Endodermal cell (in vitro differentiated cells): ENCODE measurements around the gene DENND6B. TPM values are rescaled to one million over a fixed set of nuclear protein-coding genes. Genes with fewer than 3 reads are reported as not detected.

Experiments
- DNase-seq: peaks from one replicate; pipeline ENCODE4 v3.0.0-alpha.2; 2017
- H3K27ac ChIP-seq: 2 replicates; pipeline ENCODE4 v1.5.1; 2013; ENCODE audit warnings: mild to moderate bottlenecking, low read depth, low read length, moderate library complexity
- H3K27me3 ChIP-seq: 2 replicates; pipeline ENCODE4 v1.6.1; 2013; ENCODE audit warnings: mild to moderate bottlenecking, low read length, moderate library complexity; ENCODE audit not compliant: insufficient read depth, control insufficient read depth, poor library complexity, severe bottlenecking
- H3K36me3 ChIP-seq: 2 replicates; pipeline ENCODE4 v1.7.0; 2013; ENCODE audit warnings: mild to moderate bottlenecking, low read length, moderate library complexity; ENCODE audit not compliant: control insufficient read depth, insufficient read depth
- H3K4me1 ChIP-seq: one replicate; pipeline ENCODE4 v1.7.0; 2013; ENCODE audit warnings: low read length; ENCODE audit not compliant: control insufficient read depth, insufficient read depth
- H3K4me3 ChIP-seq: 2 replicates; pipeline ENCODE4 v1.5.1; 2013; ENCODE audit warnings: mild to moderate bottlenecking, low read length, moderate library complexity
- H3K9ac ChIP-seq: 2 replicates; pipeline ENCODE4 v1.6.1; 2013; ENCODE audit warnings: mild to moderate bottlenecking, low read length, moderate library complexity; ENCODE audit not compliant: poor library complexity, severe bottlenecking; ENCODE audit errors: extremely low read depth
- H3K9me3 ChIP-seq: 2 replicates; pipeline ENCODE4 v1.6.1; 2013; ENCODE audit warnings: mild to moderate bottlenecking, low read length, moderate library complexity; ENCODE audit not compliant: control insufficient read depth
- H3K27ac Mint-ChIP-seq: 2 replicates; pipeline ENCODE4 v1.8.0; 2020; ENCODE audit warnings: mixed read lengths
- H3K27me3 Mint-ChIP-seq: 2 replicates; pipeline ENCODE4 v1.8.0; 2021; ENCODE audit warnings: mild to moderate bottlenecking, mixed read lengths; ENCODE audit not compliant: insufficient read depth
- H3K36me3 Mint-ChIP-seq: 2 replicates; pipeline ENCODE4 v1.8.0; 2020; ENCODE audit warnings: low read depth, mixed read lengths
- H3K4me1 Mint-ChIP-seq: 2 replicates; pipeline ENCODE4 v1.8.0; 2020; ENCODE audit warnings: mixed read lengths
- H3K4me3 Mint-ChIP-seq: 2 replicates; pipeline ENCODE4 v1.8.0; 2020; ENCODE audit warnings: mild to moderate bottlenecking, moderate library complexity, mixed read lengths
- H3K9me3 Mint-ChIP-seq: 2 replicates; pipeline ENCODE4 v1.8.0; 2020; ENCODE audit warnings: mild to moderate bottlenecking, mixed read lengths
- WGBS, 2 experiments: methylation state at CpG; one replicate each; pipeline versions ENCODE4 v1.1.5 to v1.1.7; 2013; ENCODE audit warnings: missing lambda C conversion rate in 2 of 2, mixed read lengths in 1 of 2; ENCODE audit not compliant: insufficient coverage in 1 of 2, insufficient read length in 1 of 2; 5-methylcytosine and 5-hydroxymethylcytosine counted together
- total RNA-seq, 2 donors: library from RNA; stranded (reverse); fragmentation: NEBNext Ultra II Directional in 1 of 2; extraction: Animal tissue kit (Norgen Biotek cat#: 25700) in 1 of 2; gene quantifications; 2 replicates in 1 of 2; 3 replicates in 1 of 2; pipeline ENCODE4 v1.2.1, GENCODE V29; 2021
- TF ChIP-seq, protein P1 (sequence below): fragments of 200-600 bp; sonication (generic); conservative IDR thresholded peaks from 2 replicates; pipeline ENCODE4 v1.5.0; 2021; ENCODE audit warnings: antibody characterized with exemption, mild to moderate bottlenecking

DENND6B gene
- total RNA-seq, 2 donors from 2014 or later, result 8.3 to 14.2 TPM

DNA sequence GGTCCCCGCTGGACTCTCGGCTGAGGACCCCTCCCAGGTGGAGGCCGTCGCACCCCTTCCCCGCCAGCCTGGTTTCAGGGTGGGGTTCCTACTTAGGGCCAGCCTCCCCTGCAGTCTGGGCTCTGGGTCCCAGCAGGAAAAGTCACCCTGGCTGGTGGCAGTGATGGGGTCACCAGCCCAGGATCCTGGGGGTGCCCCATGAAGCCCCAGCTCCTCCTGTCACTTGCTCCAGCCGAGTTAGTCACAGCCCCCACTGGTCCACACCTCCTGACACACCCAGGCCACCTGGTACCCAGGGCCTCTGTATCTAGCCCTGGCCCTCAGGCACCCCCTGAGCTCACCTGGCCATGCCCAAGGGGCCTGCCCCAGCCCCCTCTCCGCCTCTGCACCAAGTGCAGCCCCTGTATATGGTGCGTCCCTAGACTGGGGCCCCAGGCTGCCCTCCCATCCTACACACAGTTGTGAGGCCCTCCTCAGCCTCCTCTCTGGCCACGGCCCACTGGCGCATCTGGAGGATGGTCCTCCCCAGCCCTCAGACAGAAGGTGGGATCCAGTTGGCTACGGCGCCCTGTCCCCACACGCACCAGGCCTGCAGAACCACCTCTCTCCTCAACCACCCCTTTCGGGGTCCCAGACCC lies 26.1 kb downstream of the DENND6B start:
- Histone ChIP-seq H3K27me3 (no peaks in the 10 kb centered on the region), H3K9me3 (no peaks in the 10 kb centered on the region), H3K9ac (no peak overlapping the region), H3K36me3 (no peaks in the 10 kb centered on the region), H3K4me3 (no peak overlapping the region), H3K27ac (no peak overlapping the region), H3K4me1 (peaks cover 3% of the 10 kb centered on the region)
- Mint-ChIP-seq H3K27ac (no peak overlapping the region), H3K36me3 (no peaks in the 10 kb centered on the region), H3K9me3 (no peaks in the 10 kb centered on the region), H3K4me3 (peak overlapping the region; percentile 45), H3K27me3 (no peaks in the 10 kb centered on the region), H3K4me1 (peaks cover 4% of the 10 kb centered on the region)
- no peak for DNase-seq
- 69 to 78% methylated on average over 10 to 14 of the region's 14 CpGs for WGBS, 2 experiments
- TF ChIP-seq, protein P1, sequence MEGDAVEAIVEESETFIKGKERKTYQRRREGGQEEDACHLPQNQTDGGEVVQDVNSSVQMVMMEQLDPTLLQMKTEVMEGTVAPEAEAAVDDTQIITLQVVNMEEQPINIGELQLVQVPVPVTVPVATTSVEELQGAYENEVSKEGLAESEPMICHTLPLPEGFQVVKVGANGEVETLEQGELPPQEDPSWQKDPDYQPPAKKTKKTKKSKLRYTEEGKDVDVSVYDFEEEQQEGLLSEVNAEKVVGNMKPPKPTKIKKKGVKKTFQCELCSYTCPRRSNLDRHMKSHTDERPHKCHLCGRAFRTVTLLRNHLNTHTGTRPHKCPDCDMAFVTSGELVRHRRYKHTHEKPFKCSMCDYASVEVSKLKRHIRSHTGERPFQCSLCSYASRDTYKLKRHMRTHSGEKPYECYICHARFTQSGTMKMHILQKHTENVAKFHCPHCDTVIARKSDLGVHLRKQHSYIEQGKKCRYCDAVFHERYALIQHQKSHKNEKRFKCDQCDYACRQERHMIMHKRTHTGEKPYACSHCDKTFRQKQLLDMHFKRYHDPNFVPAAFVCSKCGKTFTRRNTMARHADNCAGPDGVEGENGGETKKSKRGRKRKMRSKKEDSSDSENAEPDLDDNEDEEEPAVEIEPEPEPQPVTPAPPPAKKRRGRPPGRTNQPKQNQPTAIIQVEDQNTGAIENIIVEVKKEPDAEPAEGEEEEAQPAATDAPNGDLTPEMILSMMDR, result no peak

- Mint-ChIP-seq H3K4me1 (peaks cover 4% of the 10 kb centered on the region), H3K9me3 (no peaks in the 10 kb centered on the region), H3K4me3 (peak overlapping the region; percentile 49), H3K27me3 (no peaks in the 10 kb centered on the region), H3K27ac (no peak overlapping the region), H3K36me3 (no peaks in the 10 kb centered on the region)
- TF ChIP-seq, protein P1, result peak; percentile 14
- no peak overlapping the region for H3K9ac ChIP-seq
- no peak overlapping the region for H3K4me3 ChIP-seq
- H3K27me3 ChIP-seq, result no peaks in the 10 kb centered on the region
- H3K27ac ChIP-seq, result no peak overlapping the region
- WGBS, 2 experiments, result 15 to 22% methylated on average over 47 to 93 of the region's 93 CpGs
- DNase-seq, result peak; percentile 95
- H3K36me3 ChIP-seq, result no peaks in the 10 kb centered on the region
- H3K9me3 ChIP-seq, result no peaks in the 10 kb centered on the region
- peaks cover 3% of the 10 kb centered on the region for H3K4me1 ChIP-seq
Observed at GRCh38 chr22:50299785-50300619, 26.8 kb downstream of the DENND6B start.

DNA sequence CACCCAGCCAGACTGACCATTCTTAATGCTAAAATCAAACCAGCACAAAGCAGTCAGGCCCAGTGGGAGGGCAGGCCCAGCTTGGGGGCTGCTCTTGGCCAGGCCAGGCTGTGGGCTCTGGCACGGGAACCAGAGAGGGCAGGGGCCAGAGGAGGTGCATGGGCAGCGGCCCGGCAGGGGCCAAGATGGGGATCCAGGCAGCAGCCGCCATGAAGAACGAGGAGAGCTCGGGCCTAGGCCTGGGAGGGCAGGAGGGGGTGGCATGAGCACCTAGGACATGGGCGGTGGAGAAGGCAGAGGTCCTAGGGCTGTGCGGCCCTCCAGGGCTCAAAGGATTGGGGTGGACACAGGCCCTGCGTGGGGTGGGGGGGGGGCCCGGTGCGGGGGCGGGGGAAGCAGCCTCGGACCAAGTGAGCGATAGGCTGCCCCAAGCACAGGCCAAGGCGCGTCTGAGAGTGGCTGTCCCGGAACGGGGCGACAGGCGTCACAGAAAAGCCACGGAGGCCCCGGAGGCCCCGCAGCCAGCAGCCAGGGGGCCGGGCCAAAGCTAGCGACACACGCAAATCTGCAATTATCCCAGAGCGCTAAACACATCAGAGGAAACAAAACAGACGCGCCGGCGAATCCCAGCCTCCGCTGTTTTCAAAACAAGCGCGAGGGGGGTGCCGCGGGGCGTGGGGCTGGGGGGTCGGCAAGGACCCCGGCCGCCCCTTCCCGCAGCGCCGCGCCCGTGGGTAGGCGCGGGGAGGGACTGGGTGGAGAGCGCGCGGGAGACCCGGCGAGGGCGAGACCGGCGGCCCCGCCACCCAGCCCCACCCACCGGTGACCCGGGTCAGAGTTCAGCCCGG lies 27.7 kb downstream of the DENND6B start:
- H3K27ac Mint-ChIP-seq, result no peak overlapping the region
- no peaks in the 10 kb centered on the region for H3K36me3 Mint-ChIP-seq
- no peak overlapping the region for H3K9ac ChIP-seq
- no peaks in the 10 kb centered on the region for H3K27me3 Mint-ChIP-seq
- H3K36me3 ChIP-seq, result no peaks in the 10 kb centered on the region
- no peak overlapping the region for H3K4me3 ChIP-seq
- H3K4me1 ChIP-seq, result peaks cover 1% of the 10 kb centered on the region
- no peak overlapping the region for H3K27ac ChIP-seq
- H3K9me3 Mint-ChIP-seq, result no peaks in the 10 kb centered on the region
- H3K4me1 Mint-ChIP-seq, result peaks cover 3% of the 10 kb centered on the region
- 42 to 51% methylated on average over 13 to 57 of the region's 59 CpGs for WGBS, 2 experiments
- peak; percentile 69 for DNase-seq
- H3K9me3 ChIP-seq, result no peaks in the 10 kb centered on the region
- TF ChIP-seq, protein P1, result no peak
- no peaks in the 10 kb centered on the region for H3K27me3 ChIP-seq
- H3K4me3 Mint-ChIP-seq, result peak overlapping the region; percentile 49
